Measurements from ENCODE around the gene NIN. TPM values are rescaled to one million over a fixed set of nuclear protein-coding genes. Genes with fewer than 3 reads are reported as not detected.

Gene NIN
- total RNA-seq, 1 donor from 2014 or later: 21.0 TPM

GRCh38 chr14:50750323-50750722 is 80.6 kb downstream of the NIN start:
- Mint-ChIP-seq H3K36me3 (ENCODE audit: insufficient read depth) (peaks cover 25% of the 10 kb centered on the region), H3K9me3 (ENCODE audit: low read depth) (peaks cover 4% of the 10 kb centered on the region), H3K27me3 (no peaks in the 10 kb centered on the region), H3K4me1 (ENCODE audit: low read depth) (no peaks in the 10 kb centered on the region), H3K27ac (no peak overlapping the region), H3K4me3 (ENCODE audit: low read depth) (no peak overlapping the region)
- DNase-seq (ENCODE audit: low spot score, unreplicated experiment): no peak
- TF ChIP-seq, protein P1, sequence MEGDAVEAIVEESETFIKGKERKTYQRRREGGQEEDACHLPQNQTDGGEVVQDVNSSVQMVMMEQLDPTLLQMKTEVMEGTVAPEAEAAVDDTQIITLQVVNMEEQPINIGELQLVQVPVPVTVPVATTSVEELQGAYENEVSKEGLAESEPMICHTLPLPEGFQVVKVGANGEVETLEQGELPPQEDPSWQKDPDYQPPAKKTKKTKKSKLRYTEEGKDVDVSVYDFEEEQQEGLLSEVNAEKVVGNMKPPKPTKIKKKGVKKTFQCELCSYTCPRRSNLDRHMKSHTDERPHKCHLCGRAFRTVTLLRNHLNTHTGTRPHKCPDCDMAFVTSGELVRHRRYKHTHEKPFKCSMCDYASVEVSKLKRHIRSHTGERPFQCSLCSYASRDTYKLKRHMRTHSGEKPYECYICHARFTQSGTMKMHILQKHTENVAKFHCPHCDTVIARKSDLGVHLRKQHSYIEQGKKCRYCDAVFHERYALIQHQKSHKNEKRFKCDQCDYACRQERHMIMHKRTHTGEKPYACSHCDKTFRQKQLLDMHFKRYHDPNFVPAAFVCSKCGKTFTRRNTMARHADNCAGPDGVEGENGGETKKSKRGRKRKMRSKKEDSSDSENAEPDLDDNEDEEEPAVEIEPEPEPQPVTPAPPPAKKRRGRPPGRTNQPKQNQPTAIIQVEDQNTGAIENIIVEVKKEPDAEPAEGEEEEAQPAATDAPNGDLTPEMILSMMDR (IDR thresholded peaks at IDR 0.05; ENCODE audit: unreplicated experiment): no peak

- H3K36me3 Mint-ChIP-seq (ENCODE audit: insufficient read depth): peaks cover 22% of the 10 kb centered on the region
- no peak overlapping the region for H3K27ac Mint-ChIP-seq
- peaks cover 4% of the 10 kb centered on the region for H3K9me3 Mint-ChIP-seq (ENCODE audit: low read depth)
- TF ChIP-seq, protein P1 (IDR thresholded peaks at IDR 0.05; ENCODE audit: unreplicated experiment): no peak
- H3K27me3 Mint-ChIP-seq: no peaks in the 10 kb centered on the region
- H3K4me1 Mint-ChIP-seq (ENCODE audit: low read depth): no peaks in the 10 kb centered on the region
- no peak overlapping the region for H3K4me3 Mint-ChIP-seq (ENCODE audit: low read depth)
- no peak for DNase-seq (ENCODE audit: low spot score, unreplicated experiment)
These were observed 85.4 kb downstream of the NIN start for GRCh38 chr14:50745401-50746058.

DNA sequence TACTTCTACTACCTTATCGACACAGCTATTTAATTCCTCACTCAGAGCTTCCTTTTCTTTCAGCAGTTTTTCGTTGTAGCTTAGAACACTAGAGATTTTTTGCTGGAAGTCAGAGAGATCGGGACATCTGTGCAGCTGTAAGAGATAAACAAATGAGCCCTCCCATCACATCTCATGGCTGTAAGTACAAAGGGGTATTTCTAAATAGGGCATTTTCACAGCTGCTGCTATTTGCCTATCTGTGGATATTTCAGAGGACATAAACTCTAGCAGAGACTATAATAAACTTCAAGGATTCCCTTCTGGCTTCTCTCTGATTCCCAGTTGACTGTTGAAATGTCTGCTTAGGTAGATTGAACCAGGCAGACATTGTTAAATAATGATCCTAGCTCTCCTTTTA is 86.7 kb downstream of the NIN start:
- DNase-seq (ENCODE audit: low spot score, unreplicated experiment): no peak
- Mint-ChIP-seq H3K36me3 (ENCODE audit: insufficient read depth) (peaks cover 14% of the 10 kb centered on the region), H3K27me3 (no peaks in the 10 kb centered on the region), H3K27ac (no peak overlapping the region), H3K4me1 (ENCODE audit: low read depth) (no peaks in the 10 kb centered on the region), H3K4me3 (ENCODE audit: low read depth) (no peak overlapping the region), H3K9me3 (ENCODE audit: low read depth) (peaks cover 3% of the 10 kb centered on the region)
- TF ChIP-seq, protein P1 (IDR thresholded peaks at IDR 0.05; ENCODE audit: unreplicated experiment): no peak

GRCh38 chr14:50741567-50741966 is 89.4 kb downstream of the NIN start:
- TF ChIP-seq, protein P1 (IDR thresholded peaks at IDR 0.05; ENCODE audit: unreplicated experiment): no peak
- H3K27ac Mint-ChIP-seq: no peak overlapping the region
- no peak overlapping the region for H3K4me3 Mint-ChIP-seq (ENCODE audit: low read depth)
- DNase-seq (ENCODE audit: low spot score, unreplicated experiment): no peak
- H3K9me3 Mint-ChIP-seq (ENCODE audit: low read depth): no peaks in the 10 kb centered on the region
- no peaks in the 10 kb centered on the region for H3K27me3 Mint-ChIP-seq
- H3K36me3 Mint-ChIP-seq (ENCODE audit: insufficient read depth): peaks cover 11% of the 10 kb centered on the region
- H3K4me1 Mint-ChIP-seq (ENCODE audit: low read depth): no peaks in the 10 kb centered on the region

GRCh38 chr14:50740856-50741255 is 90.1 kb downstream of the NIN start:
- no peak for DNase-seq (ENCODE audit: low spot score, unreplicated experiment)
- Mint-ChIP-seq H3K9me3 (ENCODE audit: low read depth) (no peaks in the 10 kb centered on the region), H3K4me1 (ENCODE audit: low read depth) (no peaks in the 10 kb centered on the region), H3K4me3 (ENCODE audit: low read depth) (no peak overlapping the region), H3K27ac (no peak overlapping the region), H3K27me3 (no peaks in the 10 kb centered on the region), H3K36me3 (ENCODE audit: insufficient read depth) (peaks cover 8% of the 10 kb centered on the region)
- TF ChIP-seq, protein P1 (IDR thresholded peaks at IDR 0.05; ENCODE audit: unreplicated experiment): no peak

Data from progenitor cell of endocrine pancreas (in vitro differentiated cells).